ENCODE results near the gene FTL.

- TF ChIP-seq POLR2A (IDR thresholded peaks at IDR 0.05; ENCODE audit: low read depth, low read length) (no peak), POLR2AphosphoS5 (IDR thresholded peaks at IDR 0.05; ENCODE audit: low read depth, low read length) (no peak), TAF1 (IDR thresholded peaks at IDR 0.05; ENCODE audit: low read depth, low read length) (no peak)
Observed at GRCh38 chr19:48968813-48969218, 3.7 kb downstream of the FTL start.
